Liver (tissue), 2 donors: ENCODE results near the gene TXK.

Experiments
- CTCF ChIP-seq: fragments of 150-350 bp; IDR thresholded peaks from 2 replicates; pipeline ENCODE4 v1.5.1; 2017; ENCODE audit warnings: improper control_type of control experiment, low read depth, low read length; ENCODE audit not compliant: missing input control
- REST ChIP-seq: IDR thresholded peaks from 2 replicates; pipeline ENCODE4 v1.6.1; 2016; ENCODE audit warnings: antibody characterized with exemption, mild to moderate bottlenecking
- donor health status: healthy.

- TF ChIP-seq CTCF (no peak), REST (no peak)
Observed at GRCh38 chr4:48130100-48130499, 4.0 kb downstream of the TXK start.
